Measurements from ENCODE around the gene ABHD8.

Gene ABHD8

DNA sequence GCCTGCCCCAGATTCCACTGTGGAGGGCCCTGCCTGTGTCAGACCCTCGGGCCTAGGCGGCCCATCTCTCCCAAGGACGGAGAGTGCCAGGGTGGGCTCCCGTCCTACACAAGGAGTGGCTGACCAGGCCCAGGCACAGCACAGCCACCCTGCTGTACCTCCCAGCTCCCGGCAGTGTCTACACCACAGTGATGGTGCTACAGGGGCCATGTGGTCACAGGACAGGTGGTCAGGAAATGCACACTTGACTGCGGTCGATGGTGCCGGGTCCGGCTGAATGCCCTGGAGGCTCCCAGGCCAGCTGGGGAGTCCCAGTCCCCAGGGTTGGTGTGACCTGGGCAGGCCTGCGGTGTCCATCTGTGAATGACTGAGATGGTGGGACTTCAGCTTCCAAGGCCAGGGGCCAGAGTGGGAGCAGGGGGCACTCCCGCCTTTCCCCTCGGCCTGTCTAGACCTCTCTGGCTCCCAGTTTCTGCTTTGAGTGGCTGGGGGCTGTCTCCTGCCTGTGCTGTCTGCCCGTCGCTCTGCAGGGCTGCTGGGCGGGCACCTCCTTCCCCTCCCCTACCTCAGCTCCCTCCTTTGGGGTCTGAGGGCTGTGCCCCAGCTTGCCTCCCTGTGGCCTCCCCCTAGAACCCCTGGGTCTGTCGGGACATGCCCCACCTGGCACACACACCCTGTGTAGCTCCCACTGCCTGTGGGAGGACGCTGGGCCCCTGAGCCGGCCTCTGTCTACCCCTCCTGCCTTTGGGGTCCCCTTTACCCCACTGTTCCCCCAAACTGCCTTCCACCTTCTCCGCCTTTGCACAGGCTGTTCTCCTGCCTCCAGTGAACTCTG is 18.6 kb upstream of the ABHD8 start:
- no peak for DNase-seq (ENCODE audit: low read depth)

GRCh38 chr19:17320435-17320834 is 17.2 kb upstream of the ABHD8 start:
- DNase-seq (ENCODE audit: low read depth), result no peak

- no peak for DNase-seq (ENCODE audit: low read depth)
Measured at GRCh38 chr19:17319473-17320238, 16.4 kb upstream of the ABHD8 start.

GRCh38 chr19:17318966-17319365 is 15.7 kb upstream of the ABHD8 start:
- no peak for DNase-seq (ENCODE audit: low read depth)

DNA sequence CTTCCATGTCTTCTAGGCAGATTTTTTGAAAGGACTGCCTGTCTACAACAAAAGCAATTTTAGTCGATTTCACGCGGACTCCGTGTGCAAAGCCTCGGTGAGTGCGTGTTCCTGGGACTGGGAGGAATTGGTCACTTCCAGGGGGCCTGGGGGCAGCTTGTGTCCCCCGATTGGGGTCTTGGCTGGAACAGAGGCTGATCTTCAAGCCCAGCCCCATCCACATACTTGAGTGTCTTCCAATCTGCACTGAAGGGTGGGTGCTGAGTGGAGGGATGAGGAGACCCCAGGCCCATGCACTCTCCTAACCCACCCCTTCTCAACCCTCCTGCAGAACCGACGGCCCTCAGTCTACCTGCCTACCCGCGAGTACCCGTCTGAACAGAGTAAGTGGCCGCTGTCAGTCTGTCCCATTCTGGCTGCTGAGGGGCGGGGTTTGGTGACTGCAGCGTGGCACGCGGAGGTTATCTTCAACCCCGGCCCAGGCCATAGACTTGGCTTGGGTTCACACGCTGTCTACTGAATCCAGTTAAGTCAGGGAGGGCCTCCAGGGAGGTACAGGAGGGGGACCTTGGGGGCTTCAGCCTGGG is 10.9 kb upstream of the ABHD8 start:
- DNase-seq (ENCODE audit: low read depth), result no peak

DNA sequence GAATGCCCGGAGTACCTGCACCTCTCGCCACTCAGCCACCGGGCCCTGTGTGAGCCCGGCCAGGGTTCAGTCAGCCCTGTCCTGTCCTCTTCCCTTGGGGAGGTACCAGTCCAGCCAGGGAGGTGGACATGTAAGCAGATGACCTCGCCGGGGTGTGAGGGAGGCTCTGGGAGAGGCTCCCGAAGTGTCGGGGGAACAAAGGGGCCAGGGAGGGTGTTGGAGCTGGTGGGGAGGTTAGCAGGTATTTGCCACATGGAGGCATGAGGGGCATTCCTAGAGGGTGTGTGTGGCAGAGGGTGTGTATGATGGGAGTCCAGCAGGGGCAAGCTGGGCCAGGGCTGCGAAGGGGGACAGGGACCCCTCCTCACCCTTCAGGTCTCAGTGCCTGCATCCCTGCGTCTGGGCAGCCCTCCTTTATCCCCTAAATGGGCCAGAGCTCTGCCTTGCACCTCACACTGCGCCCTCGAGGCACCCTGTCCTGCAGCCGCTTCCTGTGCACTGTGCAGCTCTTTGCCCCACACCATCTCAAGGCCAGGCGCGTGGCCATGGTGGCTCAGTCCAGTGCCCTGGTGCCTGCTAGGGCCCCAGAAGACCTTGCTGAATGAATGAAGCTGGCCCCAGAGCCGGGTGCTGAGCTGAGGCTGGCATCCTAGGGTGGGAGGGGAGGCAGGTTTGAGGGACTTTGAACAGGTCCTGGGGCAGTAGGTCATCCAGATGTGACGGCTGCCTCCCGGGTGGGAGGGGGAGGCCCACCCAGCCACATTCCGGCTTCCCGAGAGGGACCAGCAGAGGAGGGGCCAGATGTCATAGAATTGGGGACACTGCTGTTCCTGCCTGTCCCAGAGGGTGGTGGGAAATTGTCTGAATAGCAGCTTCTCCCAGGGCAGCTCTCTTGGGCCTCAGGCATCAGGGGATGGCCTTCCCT is 9.2 kb upstream of the ABHD8 start:
- no peak for DNase-seq (ENCODE audit: low read depth)

- DNase-seq (ENCODE audit: low read depth), result no peak
Measured at GRCh38 chr19:17311455-17312188, 8.4 kb upstream of the ABHD8 start.

DNA sequence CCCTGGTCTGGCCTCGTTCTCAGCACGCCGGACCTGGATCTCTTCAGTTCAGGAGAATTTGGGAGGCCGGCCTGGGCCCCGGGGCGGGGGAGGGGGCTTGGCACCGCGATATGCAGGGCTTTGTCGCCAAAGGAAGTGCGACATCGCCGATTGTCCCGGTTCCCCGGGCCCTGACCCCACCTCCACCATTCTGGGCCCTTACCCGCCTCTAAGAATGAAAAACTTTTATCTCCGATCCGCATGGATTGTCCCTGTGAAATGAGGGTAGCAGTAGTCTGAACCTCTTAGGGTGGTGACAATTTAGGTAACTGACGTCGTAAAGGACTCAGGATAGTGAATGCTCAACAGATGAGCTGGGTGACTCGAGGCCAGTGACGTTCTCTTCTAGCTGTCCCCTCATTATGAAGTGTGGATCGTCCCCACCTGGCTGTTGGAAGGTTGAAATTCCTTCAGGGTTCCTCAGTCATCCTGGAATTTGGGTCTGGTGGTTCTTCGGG is 6.8 kb upstream of the ABHD8 start:
- DNase-seq (ENCODE audit: low read depth), result no peak

DNA sequence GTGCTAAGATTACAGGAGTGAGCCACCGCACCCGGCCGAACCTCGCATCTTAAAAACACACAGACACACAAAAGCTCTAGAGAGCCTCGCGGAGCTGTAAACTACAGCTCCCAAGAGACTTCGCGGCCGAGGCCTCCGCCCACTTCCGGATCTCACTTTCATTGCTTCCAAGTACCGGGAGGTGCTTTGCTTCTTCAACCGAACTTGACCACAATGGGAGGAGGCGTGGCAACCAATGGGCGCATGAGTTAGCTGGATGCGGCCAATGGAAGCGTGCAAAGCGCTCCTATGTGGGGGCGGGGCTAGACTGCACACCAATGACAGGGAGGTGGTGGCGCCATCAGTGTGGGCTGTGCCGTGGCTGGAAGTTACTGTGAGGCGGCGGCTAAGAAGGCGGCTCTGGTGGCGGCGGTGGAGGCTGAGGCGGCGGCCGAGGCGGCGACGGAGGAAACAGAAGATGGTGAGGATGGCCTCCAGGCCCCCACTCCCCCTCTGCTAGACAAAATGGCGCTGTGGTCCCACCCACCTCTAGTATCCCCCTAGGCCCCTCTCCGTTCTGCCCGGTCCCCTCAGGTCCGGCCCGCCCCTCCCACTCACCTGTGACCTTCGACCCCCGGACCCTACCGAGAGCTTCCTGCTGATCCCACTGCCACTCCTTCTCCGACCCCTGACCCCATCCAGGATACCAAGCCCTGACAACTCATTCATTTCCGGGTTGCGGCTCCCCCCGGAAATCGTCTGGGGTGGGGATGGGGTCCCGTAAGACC is 6.2 kb upstream of the ABHD8 start, which contains the start of gene DDA1:
Gene DDA1, plus strand, starts transcription at position 366 of the 767 bp plus-strand sequence. Its CDS starts 92 bp downstream, at position 458.
- peak; percentile 97 for DNase-seq (ENCODE audit: low read depth)

DNA sequence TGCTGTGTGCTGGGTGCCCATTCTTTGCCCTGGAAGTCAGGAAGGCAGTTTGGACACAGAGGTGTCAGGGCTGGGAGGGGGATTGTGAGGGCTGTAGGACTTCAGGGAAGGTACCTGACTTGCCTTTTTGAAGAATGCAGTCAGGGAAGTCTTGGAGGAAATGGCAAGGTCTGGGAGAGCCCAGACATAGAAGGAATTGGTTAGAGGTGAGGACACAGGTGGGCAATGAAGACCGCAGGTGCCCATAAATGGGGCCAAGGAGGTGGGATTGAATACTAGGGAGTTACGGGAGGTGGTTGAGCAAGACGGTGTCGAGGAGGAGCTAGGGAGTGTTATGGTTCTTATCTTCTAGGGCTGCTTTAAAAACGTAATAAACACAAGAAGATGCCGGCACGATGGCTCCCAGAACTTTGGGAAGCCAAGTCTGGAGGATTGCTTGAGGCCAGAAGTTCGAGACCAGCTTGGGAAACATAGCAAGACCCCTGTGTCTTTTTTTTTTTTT is 4.7 kb upstream of the ABHD8 start:
- no peak for DNase-seq (ENCODE audit: low read depth)

DNA sequence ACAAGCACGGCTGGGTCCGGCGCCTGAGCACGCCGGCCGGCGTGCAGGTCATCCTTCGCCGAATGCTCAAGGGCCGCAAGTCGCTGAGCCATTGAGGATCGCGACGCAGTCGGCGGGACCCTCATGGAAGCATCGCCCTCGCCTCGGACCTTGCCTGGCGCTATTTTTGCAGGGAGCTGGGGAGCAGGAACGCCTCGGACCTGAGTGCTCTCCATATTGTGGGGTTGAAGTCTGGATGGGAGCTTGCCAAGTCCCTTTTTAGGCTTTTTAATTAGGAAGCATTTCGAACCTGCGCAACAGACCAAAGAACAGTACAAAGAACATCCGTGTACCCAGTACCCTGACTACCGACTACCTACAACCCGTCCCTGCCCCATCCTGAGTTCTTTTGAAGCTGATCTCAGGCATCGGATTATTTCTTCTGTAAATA is 3.1 kb upstream of the ABHD8 start:
- no peak for DNase-seq (ENCODE audit: low read depth)

GRCh38 chr19:17305517-17306284 is 2.5 kb upstream of the ABHD8 start, which contains the start of gene MRPL34:
TSS of gene MRPL34 (plus strand) at chr19:17305872. CDS start at chr19:17305893, 21 bp downstream.
- peak; percentile 95 for DNase-seq (ENCODE audit: low read depth)

DNA sequence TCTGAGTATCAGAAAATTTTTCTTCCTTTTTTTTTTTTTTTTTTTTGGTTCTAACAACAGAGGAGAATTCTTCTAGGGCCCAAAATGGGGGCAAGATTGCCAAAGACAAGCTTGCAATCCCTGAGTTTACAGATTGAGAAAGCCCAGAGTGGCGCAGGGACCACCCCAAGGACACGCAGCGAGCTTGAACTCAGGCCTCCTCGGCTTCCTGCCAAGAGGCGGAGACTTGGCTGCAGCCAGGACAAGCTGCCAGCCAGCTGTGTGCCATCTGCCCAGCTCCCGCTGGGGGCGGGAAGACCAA is 1.9 kb upstream of the ABHD8 start:
- no peak for DNase-seq (ENCODE audit: low read depth)

DNA sequence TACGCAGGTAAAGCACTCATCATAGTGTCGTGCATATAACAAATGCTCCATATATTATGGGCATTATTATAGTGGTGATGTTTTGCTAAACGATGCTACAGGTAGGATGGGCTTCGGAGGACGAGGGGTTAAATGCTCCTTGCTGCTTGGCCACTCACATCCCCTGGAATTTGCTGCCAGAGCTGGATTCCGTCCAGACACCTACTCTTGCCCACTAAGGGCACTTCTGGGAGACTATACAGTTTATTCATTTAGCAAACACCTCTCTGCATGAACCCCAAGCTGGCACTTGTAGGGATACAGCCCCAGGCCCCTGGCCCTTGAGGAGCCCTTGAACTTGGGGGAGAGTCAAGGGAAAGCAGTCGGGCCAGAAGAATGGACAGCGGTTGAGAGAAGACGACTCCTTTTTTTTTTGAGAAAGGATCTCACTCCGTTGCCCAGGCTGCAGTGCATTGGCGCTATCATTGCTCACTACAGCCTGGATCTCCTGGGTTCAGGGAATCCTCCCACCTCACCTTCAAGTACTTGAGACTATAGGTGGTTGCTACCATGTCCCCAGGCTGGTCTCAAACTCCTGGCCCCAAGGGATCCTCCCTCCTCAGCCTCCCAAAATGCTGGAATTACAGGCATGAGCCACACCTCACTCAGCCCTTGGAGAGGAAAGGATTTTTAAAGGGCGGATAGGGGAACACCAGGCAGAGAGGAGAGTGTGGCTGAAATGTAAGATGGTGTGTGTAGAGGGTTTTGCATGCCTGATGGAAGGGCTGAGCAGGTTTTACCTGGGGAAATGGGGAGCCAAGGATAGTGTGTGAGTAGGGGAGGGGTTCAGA is 1.4 kb upstream of the ABHD8 start:
- DNase-seq (ENCODE audit: low read depth), result no peak

GRCh38 chr19:17303940-17304267 is 679 bp upstream of the ABHD8 start:
- DNase-seq (ENCODE audit: low read depth), result no peak

GRCh38 chr19:17302391-17303166 is 646 bp downstream of the ABHD8 start:
- DNase-seq (ENCODE audit: low read depth), result no peak

DNA sequence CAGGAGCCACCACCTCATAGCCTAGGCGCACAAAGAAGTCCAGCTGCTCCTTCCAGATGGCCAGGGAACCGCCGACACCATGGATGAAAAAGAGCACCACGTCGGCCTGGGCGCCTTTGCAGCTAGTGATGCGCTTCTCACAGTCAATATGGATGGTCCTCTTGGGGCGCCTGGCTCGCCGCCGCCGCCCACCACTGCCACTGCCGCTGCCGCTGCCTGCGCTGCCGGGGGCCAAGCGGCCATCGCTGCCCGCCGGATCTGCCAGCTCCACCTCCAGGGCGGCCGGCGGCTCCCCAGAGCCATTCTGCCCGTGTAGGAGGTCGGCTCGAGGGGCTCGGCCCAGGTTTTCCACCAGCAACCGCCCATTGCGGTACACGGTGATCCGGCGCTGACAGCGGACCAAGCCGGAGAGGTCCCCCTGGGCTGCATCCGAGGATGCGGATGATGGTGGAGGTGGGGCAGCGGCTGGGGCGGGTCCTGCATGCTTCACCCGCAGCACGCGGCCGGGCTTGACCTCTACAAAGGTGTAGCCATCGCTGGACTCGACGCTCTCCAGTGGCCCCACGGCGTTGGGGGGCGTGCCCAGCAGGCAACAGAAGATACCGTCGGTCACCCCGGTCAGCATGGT is 2.1 kb downstream of the ABHD8 start:
- DNase-seq (ENCODE audit: low read depth), result no peak

Data from HS-27A (cell line).